H1 (cell line): ENCODE data around the gene GALNT13.

Experiments used
- GABPA ChIP-seq: IDR thresholded peaks from 2 replicates; pipeline ENCODE4 v1.6.1; 2011; ENCODE audit warnings: mild to moderate bottlenecking, low read length, moderate library complexity, borderline replicate concordance; ENCODE audit not compliant: insufficient read depth
- HDAC6 ChIP-seq: IDR thresholded peaks from one replicate; pipeline ENCODE4 v1.7.1; 2012; ENCODE audit warnings: low read depth, mild to moderate bottlenecking, inconsistent platforms, low read length, moderate library complexity
- POLR2AphosphoS5 ChIP-seq: IDR thresholded peaks from 2 replicates; pipeline ENCODE4 v1.6.1; 2011; ENCODE audit warnings: low read depth, low read length
- TF ChIP-seq, protein P1 (sequence below), 3 experiments: IDR thresholded peaks; 1 replicate in 2 of 3; 2 replicates in 1 of 3; pipeline versions ENCODE4 v1.5.1 to v1.6.1; 2011; ENCODE audit warnings: low read length in 3 of 3, mild to moderate bottlenecking in 3 of 3, inconsistent platforms in 2 of 3, low read depth in 1 of 3, moderate library complexity in 1 of 3; ENCODE audit not compliant: insufficient read depth in 1 of 3; ENCODE audit errors: control extremely low read depth in 1 of 3
- TF ChIP-seq, protein P2 (sequence below): IDR thresholded peaks from 2 replicates; pipeline ENCODE4 v1.6.1; 2011; ENCODE audit warnings: low read depth, mild to moderate bottlenecking, low read length; ENCODE audit not compliant: insufficient read depth

DNA sequence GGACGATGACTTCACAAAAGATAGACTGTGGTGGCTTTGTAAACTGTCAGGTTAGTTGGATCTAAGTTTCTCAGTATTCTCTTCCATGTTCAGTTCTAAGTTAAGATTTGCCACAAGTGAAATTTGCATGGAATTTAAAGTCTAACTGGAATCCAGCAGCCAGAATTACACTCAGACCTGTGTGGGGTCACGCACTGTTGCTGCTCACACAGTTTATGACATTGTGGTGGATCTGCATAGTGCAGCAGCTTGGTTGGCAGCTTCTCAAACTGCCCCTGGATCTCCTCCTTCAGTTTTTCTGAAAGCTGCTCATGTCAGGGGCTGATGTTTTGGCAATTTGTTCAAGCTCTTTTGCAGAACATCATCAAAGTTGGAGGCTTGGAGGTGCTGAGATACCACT, 598.7 kb downstream of the GALNT13 start:
- no peak for TF ChIP-seq POLR2AphosphoS5
- TF ChIP-seq, protein P1, sequence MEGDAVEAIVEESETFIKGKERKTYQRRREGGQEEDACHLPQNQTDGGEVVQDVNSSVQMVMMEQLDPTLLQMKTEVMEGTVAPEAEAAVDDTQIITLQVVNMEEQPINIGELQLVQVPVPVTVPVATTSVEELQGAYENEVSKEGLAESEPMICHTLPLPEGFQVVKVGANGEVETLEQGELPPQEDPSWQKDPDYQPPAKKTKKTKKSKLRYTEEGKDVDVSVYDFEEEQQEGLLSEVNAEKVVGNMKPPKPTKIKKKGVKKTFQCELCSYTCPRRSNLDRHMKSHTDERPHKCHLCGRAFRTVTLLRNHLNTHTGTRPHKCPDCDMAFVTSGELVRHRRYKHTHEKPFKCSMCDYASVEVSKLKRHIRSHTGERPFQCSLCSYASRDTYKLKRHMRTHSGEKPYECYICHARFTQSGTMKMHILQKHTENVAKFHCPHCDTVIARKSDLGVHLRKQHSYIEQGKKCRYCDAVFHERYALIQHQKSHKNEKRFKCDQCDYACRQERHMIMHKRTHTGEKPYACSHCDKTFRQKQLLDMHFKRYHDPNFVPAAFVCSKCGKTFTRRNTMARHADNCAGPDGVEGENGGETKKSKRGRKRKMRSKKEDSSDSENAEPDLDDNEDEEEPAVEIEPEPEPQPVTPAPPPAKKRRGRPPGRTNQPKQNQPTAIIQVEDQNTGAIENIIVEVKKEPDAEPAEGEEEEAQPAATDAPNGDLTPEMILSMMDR (IDR thresholded peaks at IDR 0.05; ENCODE audit: control extremely low read depth in 1 of 3, insufficient read depth in 1 of 3, low read depth in 1 of 3, low read length in 3 of 3), result no peak
- TF ChIP-seq HDAC6, result no peak
- TF ChIP-seq, protein P2, sequence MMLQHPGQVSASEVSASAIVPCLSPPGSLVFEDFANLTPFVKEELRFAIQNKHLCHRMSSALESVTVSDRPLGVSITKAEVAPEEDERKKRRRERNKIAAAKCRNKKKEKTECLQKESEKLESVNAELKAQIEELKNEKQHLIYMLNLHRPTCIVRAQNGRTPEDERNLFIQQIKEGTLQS, result no peak
- TF ChIP-seq GABPA, result no peak
